ENCODE data around the gene DPH7. TPM values are rescaled to one million over a fixed set of nuclear protein-coding genes. Genes with fewer than 3 reads are reported as not detected.
"Not testable (repeated sequence)": the region's sequence is repeated elsewhere in the genome, so short reads cannot be mapped to it uniquely, and the experiment has no call there.

DPH7 gene
- total RNA-seq (10 to 100 TPM; 31.7 to 47.3 (median 39.8) TPM), polyA plus RNA-seq (10 to 100 TPM; 41.3 to 80.5 (median 67.4) TPM)
- long read RNA-seq, donor 1, partial matches to known transcripts = 0 of 4 reads
- long read RNA-seq, donor 1, other reads (novel, unspliced or antisense) = 0 of 4 reads
- long read RNA-seq, donor 2, partial matches to known transcripts = 0 of 2 reads
- long read RNA-seq, donor 2, other reads (novel, unspliced or antisense) = 0 of 2 reads

DNA sequence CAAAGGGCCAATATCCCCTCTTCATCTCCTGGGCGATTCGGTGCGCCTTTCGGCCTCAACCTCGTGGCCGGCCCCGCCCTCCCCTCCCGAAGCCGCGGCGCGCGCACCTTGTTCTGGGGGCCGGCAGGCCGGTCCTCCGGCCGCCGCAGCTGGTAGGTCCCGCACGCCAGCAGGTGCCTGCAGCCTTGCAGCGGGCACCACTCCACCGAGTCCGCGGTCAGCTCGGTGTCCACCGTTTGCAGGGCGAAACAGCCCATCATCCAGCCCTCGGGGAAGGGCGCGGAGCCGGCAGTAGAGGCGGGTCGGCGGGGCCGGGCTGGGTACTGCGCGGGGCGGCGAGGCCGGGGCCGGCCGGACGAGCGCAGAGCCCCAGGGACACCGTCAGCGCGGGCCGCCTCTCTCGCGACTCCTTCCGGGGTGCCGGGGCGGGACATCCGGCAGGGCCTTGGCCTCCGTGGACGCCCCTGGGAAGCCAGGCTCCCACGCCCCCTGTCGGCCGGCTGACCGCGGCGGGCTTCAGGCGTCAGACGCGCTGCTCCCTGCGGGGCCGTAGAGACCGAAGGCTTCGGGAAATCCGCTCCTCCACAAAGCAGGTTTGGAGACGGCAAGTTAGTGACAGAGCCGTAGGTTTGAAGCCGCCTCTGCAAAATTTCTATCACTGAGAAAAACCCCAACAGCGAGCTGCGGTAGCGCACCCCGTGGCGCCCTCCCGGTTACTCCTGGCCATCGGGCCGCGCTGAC lies at the start of gene DPH7:
DPH7 (minus strand) TSS at position 408 of the 741 bp plus-strand sequence; CDS start at position 260, 148 bp downstream.
- H3K27me3 ChIP-seq (replicated peaks in 1 of 7) = no peaks in the 10 kb centered on the region
- intact Hi-C loops (cut with DNase I; ENCODE audit: low total_unique reads) = no loop called here
- DNase-seq = peak; percentile 100
- H3K36me3 ChIP-seq = peaks cover 0 to 60% (median 40%) of the 10 kb centered on the region in 6 donors
- H3K9me3 ChIP-seq = no peaks in the 10 kb centered on the region
- peaks cover 23 to 53% (median 40%) of the 10 kb centered on the region in 6 donors for H3K4me1 ChIP-seq
- peak within 1 kb of the TSS; percentile 63 to 100 (median 96) for H3K4me3 ChIP-seq
- 3 to 11% (median 4%) methylated on average over 17 to 82 of the region's 82 CpGs for WGBS, 5 donors
- TF ChIP-seq POLR2AphosphoS5 (IDR thresholded peaks at IDR 0.05) (peak; percentile 90 to 93 (median 93)), POLR2A (IDR thresholded peaks at IDR 0.05) (peak in 2 of 3 donors; percentile 34 to 43), CTCF (IDR thresholded peaks at IDR 0.05 in 8 of 11, conservative IDR thresholded peaks at IDR 0.05 in 3 of 11) (peak; percentile 64 to 99 (median 97))
- peak within 1 kb of the TSS; percentile 66 to 93 (median 84) for H3K27ac ChIP-seq

DNA sequence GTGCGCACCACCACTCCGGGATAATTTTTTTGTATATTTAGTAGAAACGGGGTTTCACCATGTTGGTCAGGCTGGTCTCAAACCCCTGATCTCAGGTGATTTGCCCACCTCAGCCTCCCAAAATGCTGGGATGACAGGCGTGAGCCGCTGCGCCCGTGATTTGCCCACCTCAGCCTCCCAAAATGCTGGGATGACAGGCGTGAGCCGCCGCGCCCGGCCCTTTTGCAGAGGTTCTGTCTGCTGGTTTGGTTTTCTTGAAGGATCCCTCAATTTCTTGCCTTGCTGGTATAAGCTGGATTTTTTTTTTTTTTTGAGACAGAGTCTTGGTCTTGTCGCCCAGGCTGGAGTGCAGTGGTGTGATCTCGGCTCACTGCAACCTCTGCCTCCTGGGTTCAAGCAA lies 48.7 kb upstream of the DPH7 start:
- H3K4me1 ChIP-seq = peaks cover 38 to 100% (median 81%) of the 10 kb centered on the region in 6 donors
- H3K36me3 ChIP-seq = peaks cover 0 to 10% (median 0%) of the 10 kb centered on the region in 6 donors
- H3K9me3 ChIP-seq; intact Hi-C loops (cut with DNase I; ENCODE audit: low total_unique reads); H3K27me3 ChIP-seq (replicated peaks in 1 of 7); H3K4me3 ChIP-seq: not testable (repeated sequence)
- peak overlapping the region in 2 of 8 donors; percentile 61 to 79 for H3K27ac ChIP-seq
- DNase-seq = peak; percentile 62
- WGBS, 5 donors = 96 to 99% (median 97%) methylated on average over 14 of the region's 14 CpGs

- WGBS, 5 donors = 55 to 76% (median 72%) methylated on average over 4 of the region's 4 CpGs
- H3K4me1 ChIP-seq = peaks cover 31 to 100% (median 80%) of the 10 kb centered on the region in 6 donors
Observed at GRCh38 chr9:137626464-137626863, 47.7 kb upstream of the DPH7 start.

GRCh38 chr9:137622211-137622610 lies 43.5 kb upstream of the DPH7 start:
- 84 to 90% (median 86%) methylated on average over 8 of the region's 8 CpGs for WGBS, 5 donors
- peaks cover 0 to 14% (median 0%) of the 10 kb centered on the region in 6 donors for H3K36me3 ChIP-seq
- H3K27ac ChIP-seq; H3K27me3 ChIP-seq (replicated peaks in 1 of 7); intact Hi-C loops (cut with DNase I; ENCODE audit: low total_unique reads); H3K9me3 ChIP-seq; H3K4me3 ChIP-seq: not testable (repeated sequence)
- peaks cover 29 to 92% (median 72%) of the 10 kb centered on the region in 6 donors for H3K4me1 ChIP-seq
- DNase-seq = peak; percentile 43

More at GRCh38 chr9:137626464-137626863, 47.7 kb upstream of the DPH7 start:
- DNase-seq = no peak
- TF ChIP-seq POLR2A (IDR thresholded peaks at IDR 0.05) (no peak), POLR2AphosphoS5 (IDR thresholded peaks at IDR 0.05) (no peak), CTCF (IDR thresholded peaks at IDR 0.05 in 8 of 11, conservative IDR thresholded peaks at IDR 0.05 in 3 of 11) (no peak)
- no peak overlapping the region for H3K4me3 ChIP-seq
- peaks cover 0 to 10% (median 0%) of the 10 kb centered on the region in 6 donors for H3K36me3 ChIP-seq
- no peaks in the 10 kb centered on the region for H3K27me3 ChIP-seq (replicated peaks in 1 of 7)
- H3K27ac ChIP-seq = peak overlapping the region in 2 of 8 donors; percentile 53 to 74
- intact Hi-C loops (cut with DNase I; ENCODE audit: low total_unique reads) = no loop called here
- H3K9me3 ChIP-seq = no peaks in the 10 kb centered on the region

Measured in spleen (tissue), 13 donors.